SKM-1 (cell line): ENCODE data around the gene FOXO1.

ENCODE experiments used
- DNase-seq: peaks from one replicate; lab custom pipeline; 2025; ENCODE audit not compliant: unreplicated experiment; lab: John Stamatoyannopoulos, UW

Gene FOXO1

DNA sequence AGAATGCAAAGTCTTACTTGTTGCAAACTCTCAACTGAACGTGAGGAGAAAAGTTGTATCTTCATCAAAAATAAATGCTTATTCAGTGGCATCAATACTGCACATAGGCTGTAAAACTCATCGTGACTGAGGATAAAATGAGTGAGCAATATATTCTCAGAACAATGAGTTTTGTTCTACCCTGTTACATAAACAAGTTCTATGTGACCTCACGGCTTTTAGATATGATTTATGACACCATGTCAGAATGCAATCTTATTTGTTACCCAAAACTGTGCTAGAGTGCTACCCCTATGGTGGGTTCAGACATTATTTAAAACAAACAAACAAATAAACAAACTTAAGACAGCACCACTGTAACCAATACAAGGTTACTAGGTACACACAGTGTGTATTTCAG lies 55.4 kb downstream of the FOXO1 start:
- no peak for DNase-seq

GRCh38 chr13:40609972-40610726 lies 56.3 kb downstream of the FOXO1 start:
- DNase-seq: no peak

DNA sequence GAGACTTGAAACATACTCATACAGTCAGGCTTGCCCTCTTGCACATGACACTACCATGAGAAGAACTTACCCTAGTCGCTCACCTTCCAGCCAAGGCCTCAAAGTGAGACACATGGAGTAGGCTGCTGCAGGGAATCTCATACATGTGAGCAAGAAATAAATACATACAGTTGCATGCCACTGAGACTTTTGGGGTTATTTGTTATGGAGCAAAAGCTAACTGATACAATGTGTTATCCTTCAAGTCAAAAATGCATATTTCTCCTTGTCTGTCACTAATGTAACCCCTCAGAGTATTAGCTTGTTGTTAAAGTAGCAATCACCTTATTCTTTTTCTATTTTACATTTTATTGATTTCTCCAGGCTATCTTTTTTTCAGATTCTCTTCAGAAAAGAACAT lies 58.1 kb downstream of the FOXO1 start:
- DNase-seq: no peak

DNA sequence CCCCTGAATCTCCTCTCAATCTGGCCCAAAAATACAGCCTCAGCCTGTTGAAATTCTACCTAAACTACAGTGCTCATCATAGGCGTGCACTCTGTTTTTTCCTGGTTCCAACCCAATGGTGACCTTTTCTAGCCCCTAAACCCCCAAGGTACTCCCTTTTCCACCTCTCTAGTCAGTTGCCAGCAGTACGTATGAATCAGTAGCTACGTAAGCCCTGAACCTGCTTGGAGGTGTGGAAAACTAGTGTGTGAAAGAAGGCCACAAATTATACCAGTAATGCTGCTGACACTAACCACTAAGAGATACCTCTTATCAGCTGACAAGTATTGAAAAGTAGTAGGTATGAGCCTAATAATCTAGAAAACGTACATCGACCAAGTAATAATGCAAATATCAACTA lies 60.9 kb downstream of the FOXO1 start:
- DNase-seq: no peak

- DNase-seq: no peak
Measured at GRCh38 chr13:40604135-40604534, 62.3 kb downstream of the FOXO1 start.

DNA sequence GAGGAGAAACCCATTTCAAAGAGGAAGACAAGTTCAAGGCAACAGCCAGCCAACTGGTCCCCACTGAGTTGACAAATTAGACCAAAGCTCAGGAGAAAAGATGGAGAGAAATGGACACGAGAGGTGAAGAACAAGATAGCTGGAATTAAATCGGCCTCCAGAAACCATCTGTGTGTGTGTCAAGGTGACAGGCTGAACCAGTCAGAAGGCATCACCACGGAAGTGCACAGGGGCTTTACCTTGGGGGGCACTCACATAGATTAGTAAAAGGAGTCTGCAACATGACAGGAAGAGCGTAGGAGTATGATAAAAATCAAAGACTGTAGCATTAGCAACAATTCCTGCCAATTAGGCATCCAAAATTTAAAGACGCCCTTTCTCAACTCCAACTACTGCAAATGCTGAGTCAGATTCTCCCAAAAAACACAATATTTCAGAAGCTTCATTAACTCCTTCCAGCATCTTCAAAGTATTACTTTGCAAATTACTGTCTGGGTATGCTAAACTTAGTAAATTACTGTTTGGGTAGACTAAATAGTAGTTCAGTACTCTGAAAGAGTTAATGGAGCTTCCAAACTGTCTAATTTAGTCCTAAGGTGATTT lies 66.2 kb downstream of the FOXO1 start:
- no peak for DNase-seq

- DNase-seq: no peak
Measured at GRCh38 chr13:40599747-40600146, 66.7 kb downstream of the FOXO1 start.

GRCh38 chr13:40599124-40599523 lies 67.3 kb downstream of the FOXO1 start:
- no peak for DNase-seq

DNA sequence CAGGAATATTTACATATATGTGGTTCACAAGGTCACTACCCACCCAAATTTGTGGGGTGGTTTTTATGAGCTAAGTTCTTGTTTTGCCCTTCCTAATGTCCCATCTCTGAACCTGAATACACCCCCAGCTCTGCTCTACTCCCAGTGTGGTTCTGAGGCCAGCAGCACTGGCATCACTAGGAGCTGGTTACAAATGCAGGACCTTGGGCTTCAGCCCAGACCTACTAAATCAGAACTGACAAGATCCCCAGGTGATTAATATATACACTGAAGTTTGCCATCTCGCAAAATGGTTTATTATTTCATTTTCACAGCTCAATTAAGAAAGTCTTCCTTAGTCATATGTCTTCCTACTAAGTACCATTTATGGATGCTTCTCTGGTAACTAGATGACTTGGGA lies 67.9 kb downstream of the FOXO1 start:
- DNase-seq: no peak

- DNase-seq: no peak
Measured at GRCh38 chr13:40597735-40598365, 68.6 kb downstream of the FOXO1 start.

DNA sequence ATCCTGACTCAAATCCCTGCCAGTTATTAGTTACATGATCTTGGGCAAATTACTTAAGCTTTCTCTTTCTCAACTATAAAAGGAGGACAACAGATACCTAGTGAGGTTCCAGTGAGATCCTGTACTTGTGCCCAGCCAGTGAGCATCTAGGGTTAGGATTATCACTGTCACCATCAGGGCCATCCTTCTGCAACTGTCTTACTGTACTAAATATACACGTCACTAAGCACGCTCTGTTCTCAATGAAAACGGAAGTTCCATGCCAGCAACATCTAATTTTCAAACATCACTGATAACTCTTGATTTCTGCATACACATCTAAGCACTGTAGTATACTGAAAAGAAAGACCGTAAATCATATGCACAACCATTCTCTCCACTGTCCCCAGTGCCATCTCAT lies 70.0 kb downstream of the FOXO1 start:
- no peak for DNase-seq

- no peak for DNase-seq
Measured at GRCh38 chr13:40595693-40596092, 70.7 kb downstream of the FOXO1 start.

DNA sequence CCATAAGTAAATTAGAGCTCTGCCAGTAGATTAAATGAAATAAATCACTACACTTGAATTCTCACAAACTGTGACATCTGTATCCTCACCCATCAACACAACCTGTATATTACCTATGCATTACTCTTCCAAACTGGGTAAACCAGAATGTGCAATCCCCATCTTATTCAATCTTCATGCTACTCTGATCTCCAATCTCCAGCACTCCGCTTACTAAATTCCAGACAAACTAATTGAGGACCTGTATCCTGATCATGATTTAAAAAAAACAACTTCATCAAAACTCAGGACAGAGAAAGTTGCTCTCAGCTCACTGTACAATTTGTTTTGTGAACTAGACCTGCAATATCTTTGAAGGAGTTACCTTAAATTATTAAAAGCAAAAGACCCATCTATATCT lies 74.4 kb downstream of the FOXO1 start:
- no peak for DNase-seq

DNA sequence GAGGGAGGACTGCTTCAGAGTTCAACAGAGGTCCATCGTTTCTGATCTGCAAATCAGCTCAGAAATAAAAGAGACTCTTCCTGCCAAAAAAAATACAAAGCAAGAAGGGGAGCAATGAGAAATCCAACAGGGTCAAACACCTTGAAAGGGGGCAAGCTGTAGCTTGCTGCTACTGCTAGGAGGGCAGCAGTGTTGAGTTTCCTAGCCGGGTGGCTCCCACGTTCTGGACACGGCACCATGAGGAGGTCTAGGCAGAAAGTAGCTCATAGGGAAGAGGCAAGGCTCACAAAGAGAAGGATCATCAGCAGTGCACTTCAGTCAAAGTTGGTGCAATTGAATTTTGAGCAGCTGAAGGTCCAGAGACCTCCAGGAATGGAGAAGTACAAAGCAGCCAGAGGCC lies 75.3 kb downstream of the FOXO1 start:
- DNase-seq: no peak

DNA sequence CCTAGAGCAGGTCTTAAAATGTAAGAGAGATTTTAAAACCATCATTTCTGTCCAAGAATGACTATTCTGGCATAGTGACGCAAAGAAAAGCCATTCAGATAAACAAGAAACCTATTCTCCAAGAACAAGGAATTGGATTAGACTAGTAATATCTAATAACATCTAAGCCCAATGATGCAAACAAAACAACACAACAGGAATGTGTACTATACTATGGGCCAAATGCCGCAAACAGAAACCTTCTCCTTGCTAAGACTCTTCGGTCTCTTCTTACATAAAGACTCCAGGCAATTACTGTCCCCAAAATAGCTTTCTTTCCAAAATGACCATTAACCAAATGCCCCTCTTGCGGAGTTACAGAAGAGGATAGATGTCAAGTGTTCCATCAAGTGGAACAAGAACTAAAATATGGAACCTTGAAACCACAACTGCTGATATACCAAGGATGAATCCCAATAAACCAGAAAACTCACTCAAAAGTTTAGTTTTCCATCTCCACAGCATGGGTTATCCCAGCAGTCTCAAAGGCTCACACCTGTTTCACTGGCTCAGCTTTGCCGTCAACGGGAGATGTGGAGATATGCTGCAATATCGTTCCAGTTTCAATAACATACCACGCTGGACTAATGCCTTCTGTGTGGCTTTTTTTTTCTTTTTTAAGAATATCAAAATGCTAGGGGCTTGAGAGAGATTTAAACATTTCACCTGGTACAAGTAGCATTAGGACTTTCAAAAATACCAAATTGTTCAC lies 76.2 kb downstream of the FOXO1 start:
- DNase-seq: no peak

- peak; percentile 67 for DNase-seq
Measured at GRCh38 chr13:40589285-40590109, 76.9 kb downstream of the FOXO1 start.

- DNase-seq: no peak
Measured at GRCh38 chr13:40588101-40588500, 78.3 kb downstream of the FOXO1 start.

- DNase-seq: no peak
Measured at GRCh38 chr13:40586886-40587565, 79.4 kb downstream of the FOXO1 start.

- DNase-seq: no peak
Measured at GRCh38 chr13:40585911-40586471, 80.5 kb downstream of the FOXO1 start.

- no peak for DNase-seq
Measured at GRCh38 chr13:40583738-40584137, 82.7 kb downstream of the FOXO1 start.
